D341Med (cell line): Measurements from ENCODE around the gene NUDT2.
A peak's percentile ranks its signal among the peaks of the same experiment; 100 is the strongest.
"Not testable (repeated sequence)": the region's sequence is repeated elsewhere in the genome, so short reads cannot be mapped to it uniquely, and the experiment has no call there.

Source experiments
- DNase-seq: peaks from one replicate; pipeline ENCODE4 v3.0.0; 2012; ENCODE audit warnings: low spot score

NUDT2 gene

GRCh38 chr9:34335376-34335775 lies 6.0 kb downstream of the NUDT2 start:
- no peak for DNase-seq

- DNase-seq, result no peak
Measured at GRCh38 chr9:34337403-34337802, 8.0 kb downstream of the NUDT2 start.

- not testable (repeated sequence) for DNase-seq
Measured at GRCh38 chr9:34338079-34338478, 8.7 kb downstream of the NUDT2 start.

- no peak for DNase-seq
Measured at GRCh38 chr9:34338665-34339385, 9.5 kb downstream of the NUDT2 start.

GRCh38 chr9:34341659-34342295 lies 12.4 kb downstream of the NUDT2 start:
- DNase-seq, result no peak

GRCh38 chr9:34343090-34343489 lies 13.7 kb downstream of the NUDT2 start:
- DNase-seq, result no peak

GRCh38 chr9:34343605-34344004 lies 14.2 kb downstream of the NUDT2 start:
- no peak for DNase-seq

GRCh38 chr9:34346873-34347799 lies 17.8 kb downstream of the NUDT2 start:
- no peak for DNase-seq

- DNase-seq, result no peak
Measured at GRCh38 chr9:34347800-34348158, 18.4 kb downstream of the NUDT2 start.

GRCh38 chr9:34349324-34349723 lies 20.0 kb downstream of the NUDT2 start:
- DNase-seq, result no peak

GRCh38 chr9:34352122-34352652 lies 22.8 kb downstream of the NUDT2 start:
- DNase-seq, result not testable (repeated sequence)

- DNase-seq, result not testable (repeated sequence)
Measured at GRCh38 chr9:34352957-34353356, 23.6 kb downstream of the NUDT2 start.

- DNase-seq, result no peak
Measured at GRCh38 chr9:34362614-34363214, 33.3 kb downstream of the NUDT2 start.

GRCh38 chr9:34363619-34364351 lies 34.4 kb downstream of the NUDT2 start:
- peak; percentile 60 for DNase-seq

- no peak for DNase-seq
Measured at GRCh38 chr9:34365282-34365681, 35.9 kb downstream of the NUDT2 start.

GRCh38 chr9:34366365-34366764 lies 37.0 kb downstream of the NUDT2 start:
- no peak for DNase-seq

- not testable (repeated sequence) for DNase-seq
Measured at GRCh38 chr9:34367751-34368410, 38.5 kb downstream of the NUDT2 start.

GRCh38 chr9:34368796-34369195 lies 39.4 kb downstream of the NUDT2 start:
- not testable (repeated sequence) for DNase-seq

- no peak for DNase-seq
Measured at GRCh38 chr9:34369636-34370035, 40.3 kb downstream of the NUDT2 start.

- no peak for DNase-seq
Measured at GRCh38 chr9:34370335-34370969, 41.1 kb downstream of the NUDT2 start.
